Retina (tissue), 1 donor: Measurements from ENCODE around the gene ARPC4.
"Not testable (repeated sequence)": the region's sequence is repeated elsewhere in the genome, so short reads cannot be mapped to it uniquely, and the experiment has no call there.

Experiments used
- DNase-seq: peaks from one replicate; pipeline ENCODE4 v3.0.0-alpha.2; 2016

Gene ARPC4

DNA sequence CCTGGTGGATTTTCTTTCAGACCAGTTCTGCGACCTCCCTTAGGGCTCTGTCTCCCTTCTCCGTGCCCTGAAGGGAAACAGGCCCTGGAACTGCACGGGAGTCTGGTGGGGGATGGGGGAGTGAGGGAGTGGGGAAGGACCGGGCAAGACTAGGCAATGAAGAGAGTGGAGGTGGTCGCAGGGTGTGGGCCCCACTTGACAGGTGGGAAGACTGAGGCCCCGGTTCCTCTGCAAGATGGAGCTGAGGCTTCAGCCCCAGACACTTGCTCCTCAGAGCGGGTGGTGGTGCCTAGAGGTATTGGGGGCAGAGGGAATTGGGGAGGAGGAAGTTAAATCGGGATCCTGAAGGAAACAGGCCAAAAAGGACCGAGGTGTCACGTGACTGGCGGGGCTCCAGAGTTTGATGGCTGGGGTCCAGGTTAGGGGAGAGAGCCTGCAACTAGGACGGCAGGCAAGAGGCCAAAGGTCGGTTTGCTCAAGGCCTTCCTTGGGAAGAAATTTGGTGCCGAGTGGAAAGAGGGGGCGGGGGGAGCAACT lies 22.5 kb upstream of the ARPC4 start:
- no peak for DNase-seq

DNA sequence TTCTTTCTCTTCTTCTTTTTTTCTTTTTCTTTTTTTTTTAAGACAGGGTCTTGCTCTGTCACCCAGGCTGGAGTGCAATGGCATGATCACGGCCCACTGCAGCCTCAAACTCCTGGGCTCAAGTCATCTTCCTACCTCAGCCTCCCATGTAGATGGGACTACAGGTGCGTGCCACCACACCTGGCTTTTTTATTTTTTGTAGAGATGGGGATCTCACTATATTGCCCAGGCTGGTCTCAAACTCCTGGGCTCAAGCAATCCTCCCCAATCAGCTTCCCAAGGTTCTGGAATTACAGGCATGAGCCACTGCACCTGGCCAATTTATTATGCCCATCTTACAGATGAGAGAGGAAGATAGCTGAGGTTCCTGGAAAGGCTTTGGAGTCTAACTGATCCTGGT lies 21.9 kb upstream of the ARPC4 start:
- not testable (repeated sequence) for DNase-seq

DNA sequence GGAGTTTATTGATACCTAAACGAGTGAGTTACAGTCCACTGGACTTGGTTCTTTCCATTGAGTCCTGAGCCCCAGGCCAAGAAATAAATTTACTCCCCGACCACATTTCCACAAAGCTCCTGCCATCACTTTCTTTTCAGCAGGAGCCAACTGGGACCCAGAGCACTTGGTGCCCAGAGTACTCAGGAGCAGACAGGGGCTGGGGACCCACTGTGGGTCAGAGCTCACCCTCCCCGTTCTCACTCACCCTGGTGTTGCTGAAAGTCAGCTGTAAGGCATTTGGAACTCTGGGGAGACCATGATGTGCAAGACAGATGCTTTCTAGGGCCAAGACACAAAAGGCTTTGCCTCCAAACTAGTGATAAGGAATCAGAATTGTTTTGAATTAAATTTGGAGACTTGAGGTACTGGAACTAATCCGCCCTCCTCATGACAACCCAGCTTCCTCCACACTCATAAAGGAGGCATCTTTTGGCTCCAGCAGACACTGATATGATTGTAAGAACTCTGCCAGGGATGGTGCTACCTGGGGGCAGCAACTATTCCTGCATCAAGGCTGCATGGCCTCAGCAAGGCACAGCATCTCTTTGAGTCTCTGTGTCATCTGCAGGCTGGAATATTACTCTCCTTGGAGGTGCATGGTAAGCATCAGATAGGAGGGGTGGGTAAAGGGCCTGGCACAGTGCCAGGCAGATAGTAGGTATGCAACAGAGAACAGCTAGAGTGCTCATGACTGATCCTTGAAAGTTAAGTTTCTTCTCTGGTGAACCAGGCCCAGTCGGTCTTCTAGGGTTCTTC lies 15.8 kb upstream of the ARPC4 start:
- DNase-seq: no peak

DNA sequence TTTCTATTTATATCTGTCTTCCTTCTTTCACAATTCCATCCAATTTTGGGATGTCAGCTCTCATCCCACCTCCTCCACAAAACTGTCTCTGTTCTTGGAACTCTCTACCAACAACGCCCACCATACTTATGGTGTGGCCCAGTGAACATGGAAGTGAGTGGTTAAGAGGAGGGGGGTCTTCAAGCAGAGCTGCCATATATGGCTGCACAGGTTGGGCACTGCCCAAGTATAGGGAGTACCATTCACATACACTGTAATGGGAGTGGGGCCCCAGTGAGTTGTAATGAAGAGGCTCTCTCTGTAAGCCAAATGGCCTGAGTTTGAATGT lies 15.2 kb upstream of the ARPC4 start:
- no peak for DNase-seq

DNA sequence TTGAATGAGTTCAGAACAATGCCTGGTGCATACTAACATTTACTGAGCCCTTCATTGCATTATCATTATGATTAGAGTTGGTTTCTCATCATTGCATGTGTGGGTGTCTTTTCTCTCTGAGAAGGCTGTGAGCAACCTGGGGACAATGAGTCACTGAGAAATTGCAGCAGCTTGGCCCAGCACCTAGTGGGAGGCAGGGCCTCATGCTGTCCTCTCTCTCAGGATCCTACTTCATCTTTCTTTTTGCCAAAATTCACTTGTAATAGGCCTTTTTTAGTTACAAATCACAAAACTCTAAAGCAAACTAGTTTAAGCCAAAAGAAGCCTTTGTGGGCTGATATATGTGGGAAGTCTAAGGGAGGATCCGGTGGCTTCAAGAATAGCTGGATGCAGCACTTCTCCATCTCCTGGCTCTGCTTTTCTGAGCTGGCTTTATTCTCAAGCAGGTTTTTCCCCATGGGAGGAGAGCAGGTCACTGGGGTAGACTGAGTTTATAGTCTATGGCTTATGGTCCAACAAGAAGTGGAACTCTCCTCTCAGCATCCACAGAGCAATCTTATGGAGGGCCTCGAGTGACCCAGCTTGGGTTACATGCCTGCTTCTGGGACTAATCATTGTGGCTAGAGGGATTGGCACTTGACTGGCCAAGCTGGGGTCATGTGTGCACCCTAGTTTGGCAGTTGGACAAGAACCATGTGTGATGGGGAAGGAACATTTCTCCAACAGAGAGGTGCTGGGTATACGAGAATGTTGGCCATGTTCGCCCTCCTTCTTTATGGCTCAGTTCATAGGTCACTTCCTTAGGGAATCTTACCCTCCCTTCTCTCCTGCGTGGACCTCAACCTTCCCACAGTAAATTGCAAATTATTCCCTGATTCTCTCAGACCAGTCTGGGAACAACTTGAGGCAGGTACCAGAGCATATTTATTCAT lies 14.5 kb upstream of the ARPC4 start:
- no peak for DNase-seq

DNA sequence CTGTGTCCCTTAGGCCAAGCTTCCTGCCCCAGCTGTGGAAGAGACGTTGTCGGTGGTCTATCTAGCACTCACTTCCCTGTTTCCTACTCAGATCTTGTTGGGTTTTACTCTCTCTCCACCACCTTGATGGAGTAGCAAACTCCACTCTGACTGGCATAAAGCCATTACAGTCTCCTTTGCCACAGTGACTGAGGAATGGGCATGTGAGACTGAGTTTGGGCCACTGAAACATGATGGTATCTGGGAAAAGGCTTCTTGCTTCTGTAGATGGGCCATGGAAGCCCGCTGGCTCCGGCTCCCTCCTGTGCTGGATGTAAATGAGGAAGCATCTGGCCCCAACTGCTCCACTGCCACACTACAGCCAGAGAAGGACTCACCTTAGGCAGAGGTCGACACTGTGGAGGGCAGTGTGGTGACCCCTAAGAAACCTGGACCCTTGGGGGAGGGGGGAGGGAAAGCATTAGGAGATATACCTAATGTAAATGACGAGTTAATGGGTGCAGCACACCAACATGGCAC lies 13.7 kb upstream of the ARPC4 start:
- no peak for DNase-seq

DNA sequence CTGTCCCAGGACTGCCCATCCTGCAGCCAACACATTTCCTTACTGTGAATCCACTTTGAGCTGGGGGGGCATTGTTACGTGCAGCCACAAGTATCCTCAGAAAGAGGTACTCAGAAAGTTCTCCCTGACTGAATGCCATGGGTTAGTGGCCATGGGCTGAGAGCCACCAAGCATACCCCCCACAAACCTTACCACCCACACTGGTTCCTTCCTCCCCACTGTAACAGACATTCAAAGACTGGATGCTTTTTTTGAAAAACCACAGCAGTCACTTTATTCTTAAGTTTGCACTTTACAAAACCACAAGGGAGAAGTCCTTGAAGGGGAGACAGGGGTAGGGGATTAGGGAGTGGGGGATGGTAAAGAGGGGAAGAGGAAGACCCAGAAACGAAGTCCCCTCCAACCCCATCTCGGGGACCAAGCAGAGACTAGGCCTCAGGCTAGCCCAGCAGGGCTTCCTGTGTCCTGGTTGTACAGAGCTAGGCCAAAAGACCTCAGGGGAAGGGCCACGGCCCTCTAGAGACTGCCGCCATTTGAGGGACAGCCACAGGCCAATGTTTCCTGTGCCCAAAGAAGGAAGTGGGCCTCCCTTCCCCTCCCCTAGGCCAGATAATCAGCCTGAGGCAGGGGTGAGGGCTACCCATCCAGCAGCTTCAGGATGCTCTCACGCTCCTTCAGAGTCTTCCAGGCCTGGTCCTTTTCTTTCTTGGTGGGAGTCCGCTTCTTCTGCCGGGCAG lies 13.0 kb upstream of the ARPC4 start:
- no peak for DNase-seq

DNA sequence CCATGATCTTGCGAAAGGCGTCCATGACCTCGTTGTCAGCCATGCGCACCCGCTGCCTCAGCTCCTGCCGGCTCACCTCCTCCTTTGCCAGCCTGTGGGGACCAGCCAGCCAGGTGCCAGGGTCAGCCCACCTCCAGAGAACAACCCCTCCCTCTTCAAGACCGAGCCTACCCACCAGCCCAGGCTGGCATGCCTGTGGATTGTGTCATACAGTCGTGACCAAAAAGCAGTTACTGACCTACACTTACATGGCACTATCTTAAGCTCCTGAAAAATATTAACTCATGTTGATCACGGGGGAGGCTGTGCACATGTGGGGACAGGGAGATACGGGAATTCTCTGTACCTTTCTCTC lies 12.4 kb upstream of the ARPC4 start:
- no peak for DNase-seq

DNA sequence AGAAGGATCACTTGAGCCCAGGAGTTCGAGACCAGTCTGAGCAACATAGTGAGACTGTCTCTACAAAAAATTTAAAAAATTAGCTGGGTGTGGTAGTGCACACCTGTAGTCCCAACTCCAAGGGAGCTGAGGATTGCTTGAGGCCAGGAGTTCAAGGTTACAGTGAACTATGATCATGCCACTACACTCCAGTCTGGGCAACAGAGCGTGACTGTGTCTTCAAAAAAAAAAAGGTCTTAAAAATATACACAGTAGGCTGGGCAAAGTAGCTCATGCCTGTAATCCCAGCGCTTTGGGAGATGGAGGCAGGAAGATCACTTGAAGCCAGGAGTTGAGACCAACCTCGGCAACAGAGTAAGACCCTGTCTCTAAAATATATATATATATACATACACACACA lies 12.0 kb upstream of the ARPC4 start:
- DNase-seq: no peak

DNA sequence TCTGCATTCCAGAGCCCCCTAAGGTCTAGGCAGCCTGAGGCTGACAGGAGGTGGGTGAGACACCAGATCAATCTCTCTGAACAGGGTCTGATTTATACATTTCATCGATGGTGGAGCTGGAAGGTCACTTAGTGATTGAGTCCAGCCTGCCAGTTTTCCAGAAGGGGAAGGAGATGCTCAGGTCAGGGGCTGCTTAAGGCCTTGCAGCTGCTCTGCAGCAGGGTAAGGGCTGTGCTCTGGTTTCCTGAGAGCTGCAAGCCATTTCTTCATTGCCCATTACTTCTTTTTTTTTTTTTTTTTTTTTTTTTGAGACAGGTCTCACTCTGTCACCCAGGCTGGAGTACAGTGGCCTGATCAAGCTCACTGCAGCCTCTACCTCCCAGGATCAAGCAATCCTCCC lies 11.3 kb upstream of the ARPC4 start:
- no peak for DNase-seq

DNA sequence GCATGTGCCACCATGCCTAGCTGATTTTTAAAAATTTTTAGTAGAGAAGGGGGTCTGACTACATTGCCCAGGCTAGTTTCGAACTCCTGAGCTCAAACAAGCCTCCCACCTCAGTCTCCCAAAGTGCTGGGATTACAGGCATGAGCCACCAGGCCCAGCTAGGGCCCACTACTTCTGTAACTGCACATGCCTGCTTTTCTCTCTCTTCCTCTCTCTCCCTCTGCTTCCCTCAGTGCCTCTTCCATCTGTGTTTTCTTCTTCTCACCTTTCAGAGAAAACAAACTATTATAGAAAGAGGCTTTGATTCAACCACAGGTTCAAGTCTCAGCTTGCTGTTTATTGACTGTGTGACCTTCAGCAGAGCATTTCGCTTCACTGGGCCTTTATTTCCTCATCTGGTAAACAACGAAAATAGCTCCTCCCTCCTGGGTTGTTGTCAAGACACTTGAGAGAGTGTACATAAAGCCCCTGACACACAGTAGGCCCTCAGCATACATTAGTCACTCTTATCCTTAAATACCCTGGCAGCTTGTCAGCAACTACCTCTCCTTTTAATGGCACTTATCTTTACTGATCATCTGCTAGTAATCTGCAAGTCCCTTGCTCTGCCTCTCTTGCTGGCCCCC lies 10.8 kb upstream of the ARPC4 start:
- DNase-seq: no peak

DNA sequence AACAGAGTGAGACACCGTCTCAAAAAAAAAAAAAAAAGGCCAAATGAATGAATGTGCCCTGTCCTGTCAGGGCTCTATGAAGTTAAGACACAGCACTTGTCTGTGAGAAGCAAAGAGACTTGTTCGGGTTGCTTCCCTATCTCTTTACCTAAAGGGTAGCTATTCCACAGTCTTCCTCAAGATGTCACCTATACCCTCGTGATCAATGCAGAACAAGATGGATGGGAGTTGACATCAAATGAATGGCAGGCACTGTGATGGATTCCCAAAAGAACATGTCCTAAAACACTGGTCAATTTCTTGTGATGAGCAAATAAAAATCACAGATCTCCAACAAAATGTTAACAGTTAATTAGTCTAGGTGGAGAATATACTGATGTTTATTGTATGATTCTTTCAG lies 10.1 kb upstream of the ARPC4 start:
- no peak for DNase-seq

DNA sequence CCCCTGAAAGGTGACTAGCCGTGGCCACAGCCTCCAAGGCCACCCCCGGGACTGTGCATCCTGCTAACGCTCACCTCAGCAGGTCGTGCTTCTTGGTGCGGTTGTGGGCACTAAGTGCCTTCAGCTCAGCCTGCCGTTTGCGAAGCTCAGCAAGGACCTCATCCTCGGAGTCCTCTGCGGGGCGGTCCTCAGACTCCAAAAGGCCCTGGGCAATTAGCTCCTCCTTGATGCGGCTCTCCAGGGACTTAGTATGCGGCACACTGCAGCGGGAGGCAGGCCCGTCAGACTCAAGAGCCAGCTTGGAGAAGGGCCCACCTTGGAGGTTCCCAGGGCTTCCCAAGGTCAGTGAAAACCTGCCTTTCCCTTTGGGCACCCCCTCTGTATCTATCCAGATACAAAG lies 8.9 kb upstream of the ARPC4 start:
- DNase-seq: no peak

DNA sequence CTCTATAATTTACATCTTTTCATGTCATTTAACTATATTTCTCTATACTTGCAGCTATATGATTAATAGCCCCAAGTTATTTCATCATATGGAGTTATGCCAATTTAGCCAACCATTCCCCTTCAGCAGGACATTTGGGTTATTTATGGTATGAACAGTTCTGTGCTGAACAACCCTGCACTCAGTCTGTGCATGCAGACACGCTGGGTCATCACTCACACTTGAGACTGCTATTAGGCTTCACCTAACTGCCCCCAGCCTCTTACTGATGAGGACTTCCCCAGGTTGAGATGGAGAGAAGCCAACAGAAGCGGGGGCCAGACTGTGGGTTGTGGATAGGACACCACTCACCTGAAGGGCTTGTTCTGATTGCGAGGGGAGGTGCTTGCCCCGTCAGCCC lies 7.9 kb upstream of the ARPC4 start:
- DNase-seq: no peak

DNA sequence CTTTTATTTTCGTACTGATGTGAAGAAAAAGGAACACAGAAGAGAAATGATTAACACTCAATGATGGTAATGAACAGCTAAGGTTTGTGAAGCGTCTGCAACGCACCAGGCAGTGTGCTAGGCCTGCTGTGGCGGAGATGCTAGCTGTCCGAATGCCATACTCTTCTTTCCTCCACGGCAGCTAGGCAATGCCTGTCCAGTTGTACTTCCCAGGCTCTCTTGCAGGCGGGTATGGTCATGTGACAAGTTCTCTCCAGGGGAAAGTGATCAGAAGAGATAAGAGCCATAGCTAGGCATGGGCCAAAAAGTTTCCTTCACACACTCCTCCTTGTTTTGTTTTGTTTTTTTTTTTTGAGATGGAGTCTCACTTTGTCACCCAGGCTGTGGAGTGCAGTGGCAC lies 7.3 kb upstream of the ARPC4 start:
- no peak for DNase-seq

DNA sequence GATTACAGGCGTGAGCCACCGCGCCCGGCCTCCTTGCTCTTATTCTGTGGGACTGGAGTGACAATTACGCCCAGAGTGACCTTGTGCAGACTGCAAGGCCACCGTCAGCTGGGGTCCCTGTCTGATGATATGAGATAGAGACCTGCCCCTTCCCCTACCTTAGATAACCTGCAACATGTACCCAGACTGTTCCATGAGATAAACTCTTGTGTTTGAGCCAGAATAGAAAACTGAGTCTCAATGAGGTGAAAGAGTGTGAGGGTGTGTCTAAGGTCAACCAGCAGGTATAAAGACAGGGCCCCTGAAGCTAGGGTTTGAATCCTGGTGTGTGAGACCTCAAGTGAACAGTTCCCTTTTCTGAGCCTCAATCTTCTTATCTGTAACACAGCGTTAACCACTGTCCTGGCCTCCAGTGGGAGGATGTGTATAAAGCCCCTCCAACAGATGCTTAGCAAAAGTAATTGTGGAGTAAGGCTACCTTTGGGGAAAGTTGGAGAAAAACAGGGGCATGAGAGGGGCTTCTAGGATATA lies 6.6 kb upstream of the ARPC4 start:
- DNase-seq: no peak

DNA sequence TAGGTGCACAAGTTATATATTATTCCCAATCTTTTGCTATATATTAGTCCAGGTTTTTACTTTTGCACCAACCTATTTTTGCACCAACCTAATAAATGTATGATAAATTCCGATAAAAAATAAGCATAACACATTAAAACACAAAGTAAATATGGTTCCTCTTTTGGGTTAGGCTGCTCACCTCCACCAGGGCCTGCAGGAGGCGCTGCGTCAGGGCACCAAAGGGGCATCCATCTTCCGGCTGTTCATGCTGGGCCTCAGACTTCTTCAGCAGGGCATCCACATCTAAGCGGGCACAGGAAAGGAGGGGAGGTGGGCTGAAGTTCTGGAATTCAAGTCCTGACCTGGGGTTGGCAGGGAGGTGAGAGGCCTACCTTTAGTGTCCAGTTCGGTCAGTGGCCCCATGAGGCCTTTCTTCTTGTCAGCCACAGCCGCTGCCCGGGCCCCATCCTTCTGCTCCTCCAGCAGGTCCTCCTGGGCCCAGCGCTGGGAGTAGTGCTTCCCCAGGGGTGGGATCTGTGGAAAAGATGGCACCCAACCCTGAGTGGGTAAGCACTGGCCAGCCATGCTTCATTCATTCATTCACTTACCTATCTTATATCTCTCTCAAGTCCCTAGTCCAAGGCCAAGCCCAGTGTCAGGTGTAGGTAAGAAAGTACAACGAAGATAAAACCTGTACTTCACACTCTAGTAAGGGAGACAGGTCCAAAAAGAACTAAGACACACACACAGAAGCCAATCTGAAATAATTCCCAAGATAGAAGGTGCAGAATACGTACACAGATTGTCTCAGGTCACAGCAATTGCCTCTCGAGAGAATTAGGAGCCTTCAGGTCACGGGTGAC lies 5.8 kb upstream of the ARPC4 start:
- no peak for DNase-seq

DNA sequence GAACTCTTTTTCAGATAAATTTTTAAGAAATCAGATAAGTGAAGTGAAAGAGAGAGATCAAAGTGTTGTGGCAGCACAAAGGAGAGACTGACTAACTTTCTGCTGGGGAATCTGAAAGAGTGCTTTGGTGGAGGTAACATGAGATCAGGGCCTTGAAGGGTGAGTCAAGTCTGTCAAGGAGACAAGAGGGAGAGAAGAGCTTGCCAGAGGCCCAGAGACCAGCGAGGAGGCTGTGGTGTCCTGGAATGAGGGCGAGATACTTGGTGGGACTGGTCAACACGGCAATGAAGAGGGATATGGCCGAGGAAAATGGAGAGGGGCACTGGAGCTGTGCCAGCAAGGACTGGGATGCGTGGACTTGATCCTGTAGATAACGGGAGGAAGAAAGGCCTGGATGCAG lies 5.2 kb upstream of the ARPC4 start:
- DNase-seq: no peak

DNA sequence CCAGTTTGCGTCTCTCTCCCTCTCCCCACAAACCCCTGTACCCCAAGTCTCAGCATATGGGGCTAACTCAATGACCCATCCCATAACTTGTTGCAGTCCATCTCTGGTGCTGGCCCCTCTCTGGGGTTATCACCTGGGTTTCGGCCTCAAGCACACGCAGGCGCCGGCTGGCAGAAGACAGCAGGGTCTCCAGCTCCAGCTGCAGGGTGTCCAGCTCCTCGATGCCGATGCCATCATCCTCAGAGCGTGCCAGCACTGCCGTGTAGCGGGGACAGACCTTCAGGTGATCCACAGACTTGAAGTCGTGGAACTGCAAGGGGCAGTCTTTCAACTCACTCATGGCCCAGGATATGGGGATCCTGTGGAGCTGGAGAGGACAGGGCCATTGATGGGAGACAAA lies 1.8 kb upstream of the ARPC4 start:
- DNase-seq: no peak

DNA sequence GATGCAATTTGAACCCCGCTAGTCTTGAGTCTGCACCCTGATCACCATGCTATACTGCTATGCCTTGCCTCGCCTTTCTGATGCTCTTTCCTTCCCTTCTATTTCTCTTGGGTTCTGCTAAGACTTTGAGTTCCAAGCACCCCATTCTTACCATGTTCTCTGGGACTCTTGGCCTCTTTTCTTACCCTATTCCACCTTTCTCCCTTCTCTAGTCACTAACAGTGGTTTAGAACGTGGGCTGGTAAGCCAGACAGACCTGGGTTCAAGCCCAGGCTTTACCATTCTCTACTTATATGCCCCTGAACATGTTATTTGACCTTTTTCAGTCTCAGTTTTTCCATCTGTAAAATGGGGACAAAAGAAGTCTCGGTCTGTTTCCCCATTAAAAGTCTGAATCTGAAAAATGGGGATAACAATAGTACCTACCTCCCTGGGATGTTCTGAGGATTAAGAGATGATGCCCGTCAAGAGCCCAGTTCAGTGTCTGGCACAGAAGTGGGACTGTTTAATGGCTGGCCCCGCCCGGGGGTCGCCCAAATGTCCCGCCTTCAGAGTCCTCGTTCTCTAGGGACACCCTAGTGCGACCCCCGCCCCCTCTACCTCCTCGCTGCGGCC lies 985 bp upstream of the ARPC4 start:
- no peak for DNase-seq

DNA sequence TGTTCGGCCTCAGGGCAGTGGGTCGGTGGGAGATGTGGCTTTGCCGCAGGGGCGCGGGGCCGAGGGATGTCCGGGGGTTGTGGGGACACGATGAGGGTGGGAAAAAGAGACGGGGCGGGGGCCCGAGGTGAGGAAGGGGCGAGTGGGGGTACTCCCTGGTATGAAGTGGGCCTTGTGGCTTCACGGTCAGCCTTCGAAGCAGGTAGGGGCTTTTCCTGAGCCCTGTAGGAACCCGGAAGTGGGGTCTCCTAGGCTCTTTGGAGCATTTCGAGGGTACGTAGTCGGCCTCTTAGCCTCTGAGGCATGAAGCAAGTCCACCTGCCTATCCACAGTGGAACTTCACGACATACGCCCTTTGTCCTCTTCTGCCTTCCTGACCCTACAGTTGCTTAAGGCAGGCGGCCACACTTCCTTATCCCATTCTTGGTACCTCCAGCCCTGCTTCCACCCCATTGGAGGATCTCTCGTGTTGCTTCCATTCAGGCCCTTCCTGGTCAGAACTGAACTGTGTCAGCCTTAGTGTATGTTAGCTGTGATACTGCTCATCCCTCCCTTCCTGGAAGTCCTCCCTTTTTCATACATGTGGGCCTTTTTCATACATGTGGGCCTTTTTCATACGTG lies 389 bp downstream of the ARPC4 start:
- DNase-seq: no peak
